ENCODE measurements around the gene SRPK1.
A peak's percentile ranks its signal among the peaks of the same experiment; 100 is the strongest.

The SRPK1 gene

DNA sequence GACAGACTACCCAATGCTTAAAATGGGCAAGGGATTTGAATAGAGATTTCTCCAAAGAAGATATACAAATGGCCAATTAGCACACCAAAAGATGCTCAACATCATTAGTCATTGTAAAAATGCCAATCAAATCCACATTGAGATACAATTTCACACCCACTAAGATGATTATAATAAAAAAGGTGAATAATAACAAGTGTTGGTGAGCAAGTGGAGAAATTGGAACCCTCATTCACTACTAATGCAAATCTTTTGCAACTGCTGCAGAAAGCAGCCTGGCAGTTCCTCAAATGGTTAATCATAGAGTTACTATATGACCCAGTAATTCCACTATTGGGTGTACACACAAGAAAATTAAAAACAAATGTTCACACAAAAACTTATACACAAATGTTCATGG is 103.4 kb downstream of the SRPK1 start:
- DNase-seq (ENCODE audit: low read depth in 2 of 2) = no peak

DNA sequence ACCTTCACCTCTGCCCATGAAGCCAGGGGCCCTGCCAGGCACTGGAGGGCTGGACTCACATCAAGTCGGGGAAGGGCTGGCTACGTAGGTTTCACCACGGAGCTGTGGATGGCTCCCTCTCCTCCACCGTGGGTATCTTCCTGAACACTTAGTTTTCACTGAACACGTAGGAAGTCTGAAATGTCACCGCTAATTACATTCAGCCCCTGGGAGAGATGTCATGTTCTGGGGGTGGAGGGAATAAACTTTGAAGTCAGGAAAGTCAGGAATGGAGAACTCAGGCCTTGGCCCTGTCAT is 109.3 kb downstream of the SRPK1 start:
- no peak for DNase-seq (ENCODE audit: low read depth in 2 of 2)

DNA sequence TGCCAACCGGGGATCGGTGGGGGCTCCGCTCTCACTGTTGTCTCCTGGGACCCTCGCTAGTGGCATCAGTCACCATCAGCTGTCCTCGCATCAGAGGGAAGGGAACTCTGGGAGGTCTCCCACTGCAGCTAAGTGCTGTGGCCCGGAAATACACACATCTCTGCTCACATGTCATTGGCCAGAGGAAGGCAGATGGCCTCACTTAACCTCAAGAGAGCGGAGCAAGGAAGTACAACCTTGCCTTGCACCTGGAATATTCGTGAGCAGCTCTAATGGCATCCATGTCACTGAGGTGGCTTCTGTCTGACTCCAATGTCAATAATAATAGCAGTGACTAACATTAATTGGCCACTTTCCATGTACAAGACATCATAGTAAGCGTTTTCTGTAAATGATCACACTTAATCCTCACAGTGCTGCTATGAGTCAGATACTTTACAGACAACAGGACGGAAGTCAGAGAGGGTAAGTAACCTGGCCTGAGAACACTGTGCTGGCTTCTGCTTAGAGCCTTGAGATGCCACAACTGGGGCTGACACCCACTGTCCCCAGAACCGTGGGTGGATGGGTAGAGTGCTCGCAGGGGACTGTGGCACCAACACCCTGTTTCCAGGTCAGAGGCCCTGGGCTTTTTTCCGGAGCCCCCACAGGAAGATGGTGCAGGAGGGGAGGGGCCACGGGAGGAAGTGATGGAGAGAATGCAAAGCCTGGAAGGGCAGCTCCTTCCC is 109.8 kb downstream of the SRPK1 start:
- DNase-seq (ENCODE audit: low read depth in 2 of 2) = peak in 1 of 2 experiments; percentile 17

DNA sequence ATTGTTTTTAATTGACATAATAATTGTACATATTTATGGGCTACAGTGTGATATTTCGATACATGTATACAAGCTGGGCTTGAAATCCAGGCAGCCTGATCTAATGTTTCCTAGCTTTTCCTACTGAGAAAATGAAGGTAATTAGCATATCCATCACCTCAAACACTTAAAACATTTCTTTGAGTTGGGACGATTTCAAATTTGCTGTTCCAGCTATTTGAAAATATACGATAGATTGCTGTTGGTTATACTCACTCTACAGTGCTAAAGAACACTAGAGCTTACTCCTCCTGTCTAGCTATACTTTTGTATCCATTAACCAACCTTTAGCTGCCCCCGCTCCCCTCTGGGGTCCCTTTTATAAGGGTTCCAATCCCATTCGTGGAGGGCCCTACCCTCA is 111.1 kb downstream of the SRPK1 start:
- DNase-seq (ENCODE audit: low read depth in 2 of 2) = no peak

DNA sequence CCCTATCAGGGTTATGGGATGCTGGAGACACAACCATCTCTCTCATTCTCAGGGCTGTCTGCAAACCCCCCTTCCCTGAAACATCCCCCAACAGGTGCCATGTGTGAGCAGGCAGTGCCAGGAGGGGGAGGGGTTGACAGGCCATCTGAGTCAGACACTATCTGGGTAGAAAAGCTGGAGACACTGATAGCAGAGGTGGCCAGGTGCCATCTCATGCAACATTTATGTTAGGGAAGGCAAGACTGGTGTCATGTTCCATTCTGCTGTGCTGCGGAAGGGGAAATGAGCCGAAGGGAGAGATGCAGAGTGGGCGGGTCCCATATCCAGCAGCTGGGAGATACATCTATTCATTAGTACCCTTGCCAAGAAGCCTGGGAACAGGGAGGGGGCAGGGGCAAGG is 112.2 kb downstream of the SRPK1 start:
- no peak for DNase-seq (ENCODE audit: low read depth in 2 of 2)

DNA sequence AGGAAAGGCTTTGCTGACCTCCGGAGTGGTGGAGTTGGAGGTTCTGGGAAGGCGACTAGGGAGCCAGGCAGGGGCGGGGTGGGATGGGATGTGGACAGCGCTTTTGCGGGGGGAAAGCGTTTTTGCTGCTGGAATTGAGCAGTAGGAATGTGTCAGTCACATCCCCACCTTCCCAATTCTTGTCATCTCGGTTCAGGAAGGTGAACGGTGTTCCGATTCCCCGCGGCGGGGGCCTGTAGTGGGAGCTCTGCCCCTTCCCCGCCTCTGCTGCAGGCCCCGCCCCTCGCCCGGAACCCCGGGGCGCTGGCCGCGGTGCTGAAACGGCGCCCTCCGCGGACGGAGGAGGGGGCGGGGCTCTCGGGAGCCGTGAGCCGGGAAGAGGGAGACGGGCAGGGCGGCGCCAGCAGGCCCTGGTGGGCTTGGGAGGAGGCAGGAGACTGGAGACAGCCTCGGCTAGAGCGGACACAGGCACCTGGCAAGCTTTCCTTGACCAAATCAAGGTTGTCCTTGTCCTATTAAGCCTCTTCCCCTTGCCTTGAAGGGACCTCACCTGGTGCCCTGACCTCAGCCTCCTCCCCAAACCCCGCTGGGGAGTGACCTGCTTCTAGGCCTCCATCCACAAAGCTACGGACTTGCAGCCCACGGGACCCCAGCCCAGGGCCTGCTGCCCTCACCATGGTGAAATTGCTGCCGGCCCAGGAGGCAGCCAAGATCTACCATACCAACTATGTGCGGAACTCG is 115.7 kb downstream of the SRPK1 start, which contains the start of gene LHFPL5:
LHFPL5 (plus strand) TSS at position 357 of the 741 bp plus-strand sequence; CDS start at position 676, 319 bp downstream.
- DNase-seq (ENCODE audit: low read depth in 2 of 2) = no peak

DNA sequence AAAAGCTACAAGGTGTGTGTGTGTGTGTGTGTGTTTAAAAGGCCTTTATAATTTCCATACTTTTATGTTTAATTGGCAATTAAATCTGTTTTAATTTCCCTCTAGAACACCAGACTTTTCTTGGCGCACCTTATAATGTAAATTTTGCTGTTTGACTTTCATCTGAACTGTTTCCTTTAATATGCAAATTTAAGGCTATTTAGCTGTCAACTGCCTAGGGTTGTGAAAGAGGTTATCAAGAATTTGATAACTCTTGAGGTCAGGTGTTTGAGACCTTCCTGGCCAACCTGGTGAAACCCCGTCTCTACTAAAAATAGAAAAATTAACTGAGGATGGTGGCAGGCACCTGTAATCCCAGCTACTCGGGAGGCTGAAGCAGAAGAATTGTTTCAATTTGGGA is 119.8 kb downstream of the SRPK1 start:
- no peak for DNase-seq (ENCODE audit: low read depth in 2 of 2)

DNA sequence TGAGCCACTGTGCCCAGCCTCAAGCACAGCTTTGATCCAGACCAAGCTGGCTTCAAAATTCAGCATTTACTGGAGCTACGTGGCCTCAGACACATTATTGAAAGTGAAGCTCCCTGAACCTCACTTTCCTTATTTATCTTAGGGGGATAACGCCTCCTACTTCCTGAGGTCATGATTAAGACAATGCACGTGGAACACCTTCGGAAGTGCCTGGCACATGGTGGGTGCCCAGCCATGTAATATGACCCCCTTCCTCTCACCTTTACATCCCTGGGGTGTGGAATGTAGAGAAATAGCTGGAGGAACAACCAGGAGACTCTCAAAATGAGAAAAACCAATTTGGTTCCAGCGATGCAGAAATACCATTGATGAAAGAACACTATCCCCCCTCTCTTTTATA is 122.2 kb downstream of the SRPK1 start:
- DNase-seq (ENCODE audit: low read depth in 2 of 2) = no peak

DNA sequence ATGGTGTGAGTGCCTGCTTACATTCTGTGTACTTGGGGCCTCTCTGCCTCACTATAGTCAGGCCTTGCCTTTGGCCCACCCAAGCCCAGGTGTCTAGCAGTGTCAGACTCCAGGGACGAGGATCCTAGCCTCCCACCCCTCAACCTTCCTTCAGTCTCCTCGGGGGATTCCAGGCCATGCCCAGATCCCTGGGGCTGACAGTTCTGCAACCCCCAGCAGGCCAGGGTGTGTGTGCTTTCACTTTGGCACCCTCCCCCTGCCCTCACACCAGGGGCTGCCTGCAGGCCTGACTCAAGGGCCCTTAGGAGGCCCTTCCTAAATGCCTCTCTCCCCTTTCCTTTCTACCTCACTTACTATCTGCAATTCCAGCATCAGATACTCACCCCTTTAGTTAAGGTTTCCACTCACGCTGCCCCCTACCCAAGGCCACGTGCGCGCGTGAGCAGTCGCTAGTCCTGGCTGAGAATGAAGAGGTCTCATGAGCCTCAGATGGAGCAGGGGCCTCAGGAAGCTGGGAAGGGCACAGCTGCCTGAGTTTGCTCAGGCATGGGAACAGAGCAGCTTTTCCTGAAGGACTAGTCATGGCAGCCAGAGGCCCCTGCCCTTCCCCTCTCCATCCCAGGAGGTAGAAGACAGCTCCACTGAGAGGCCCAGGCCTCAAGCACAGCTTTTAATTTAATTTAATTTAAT is 122.9 kb downstream of the SRPK1 start:
- no peak for DNase-seq (ENCODE audit: low read depth in 2 of 2)

DNA sequence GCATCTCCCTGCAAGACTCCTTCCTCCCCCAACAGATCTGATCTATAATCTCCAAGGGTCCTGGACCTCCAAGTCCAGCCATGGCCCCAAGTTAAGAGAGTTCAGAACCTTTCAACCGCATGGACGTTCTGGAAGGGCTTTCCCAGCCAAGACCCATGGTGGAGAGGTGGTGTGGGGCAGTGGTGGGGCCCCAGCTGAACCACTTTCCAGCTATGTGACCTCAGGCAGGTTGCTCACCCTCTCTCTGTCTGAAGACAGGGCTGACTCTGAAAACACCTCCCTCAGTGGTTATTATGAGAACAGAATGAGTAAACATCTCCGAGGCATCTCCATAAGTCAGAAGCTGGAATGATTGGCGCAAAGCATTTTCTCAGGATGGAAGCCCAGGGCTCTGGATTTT is 124.7 kb downstream of the SRPK1 start:
- no peak for DNase-seq (ENCODE audit: low read depth in 2 of 2)

DNA sequence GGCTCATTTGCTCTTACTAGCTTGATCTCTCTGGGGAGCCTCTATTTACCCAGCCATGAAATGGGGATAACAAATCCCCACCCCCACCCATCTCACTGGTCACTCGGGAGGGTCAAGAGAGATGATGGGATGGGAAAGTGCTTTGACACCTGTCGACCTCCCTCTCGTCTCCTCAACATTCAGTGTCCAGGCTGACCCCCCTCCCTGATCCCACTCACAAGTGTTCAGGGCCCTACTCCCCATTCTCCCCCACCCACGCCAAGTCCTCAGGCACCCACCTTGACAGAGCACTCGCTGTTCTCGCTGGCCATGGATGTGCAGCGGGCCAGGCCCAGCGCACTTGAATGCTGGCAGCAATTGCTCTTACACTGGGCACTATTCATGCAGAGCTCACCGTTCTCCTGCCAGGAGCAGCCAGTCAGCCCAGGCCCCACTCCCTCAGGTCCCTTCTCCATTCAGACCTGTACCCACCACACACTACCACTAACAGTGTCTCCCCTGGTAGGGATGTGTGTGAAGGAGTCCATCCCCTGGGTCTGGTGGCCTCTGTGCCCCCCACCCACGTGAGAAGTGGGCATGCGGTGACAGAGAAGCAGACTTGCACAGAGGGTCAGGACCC is 125.3 kb downstream of the SRPK1 start:
- no peak for DNase-seq (ENCODE audit: low read depth in 2 of 2)

DNA sequence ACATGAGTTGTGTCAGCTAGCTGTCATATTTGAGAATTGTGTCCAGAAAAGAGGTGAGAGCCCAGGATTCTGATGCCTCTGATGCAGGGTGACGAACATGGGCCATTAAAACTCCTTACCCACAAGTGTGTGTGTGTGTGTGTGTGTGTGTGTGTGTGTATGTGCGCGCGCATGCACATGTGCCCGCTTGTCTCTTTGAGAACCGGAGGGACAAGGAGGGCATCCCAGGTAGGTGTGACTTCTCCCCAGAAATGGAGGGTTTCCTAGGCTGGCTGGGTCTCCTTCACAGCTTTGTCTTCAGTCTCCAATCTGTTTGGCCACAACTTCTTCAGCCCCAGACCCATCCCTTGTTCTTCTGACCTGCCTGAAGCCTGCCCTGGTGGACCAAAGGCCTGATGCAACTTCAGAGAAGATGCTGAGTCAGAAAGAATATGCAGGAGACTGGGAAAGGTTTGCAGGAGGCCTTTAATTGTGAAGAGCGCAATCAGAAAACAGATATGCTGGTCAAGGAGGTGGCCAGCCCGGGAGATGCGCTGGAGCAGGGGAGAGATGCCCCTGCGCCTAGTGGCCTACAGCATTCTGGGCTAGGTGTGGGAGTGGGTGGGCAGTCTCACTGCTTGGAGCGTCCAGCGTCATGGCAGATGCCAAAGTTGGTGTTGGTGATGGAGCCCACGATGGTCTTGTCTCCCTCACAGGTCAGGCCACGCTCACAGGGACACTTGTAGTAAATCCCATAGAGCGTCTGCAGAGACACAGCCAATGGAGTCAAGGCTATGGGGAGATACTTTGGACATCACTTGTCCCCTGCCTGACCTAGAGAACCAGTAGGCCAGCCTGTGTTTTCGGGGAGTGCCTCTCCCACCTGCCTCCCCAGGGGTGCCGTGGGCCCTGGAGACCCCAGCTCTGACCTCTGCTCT is 126.1 kb downstream of the SRPK1 start:
- DNase-seq (ENCODE audit: low read depth in 2 of 2) = no peak

DNA sequence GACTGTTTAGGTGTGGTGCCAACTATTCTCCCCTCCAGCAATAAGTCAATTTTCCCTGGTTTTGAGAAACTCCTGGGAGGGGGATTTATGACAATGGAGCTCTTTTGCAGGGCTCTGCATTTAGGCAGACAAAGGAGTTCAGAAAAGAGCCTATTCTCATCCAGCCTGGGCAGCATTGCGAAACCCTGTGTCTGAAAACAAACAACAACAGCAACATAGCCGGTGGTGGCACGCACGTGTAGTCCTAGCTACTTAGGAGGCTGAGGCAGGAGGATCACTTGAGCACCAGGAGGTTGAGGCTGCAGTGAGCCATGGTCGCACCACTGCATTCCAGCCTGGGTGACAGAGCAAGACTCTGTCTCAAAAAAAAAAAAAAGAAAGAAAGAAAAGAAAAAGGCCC is 130.2 kb downstream of the SRPK1 start:
- no peak for DNase-seq (ENCODE audit: low read depth in 2 of 2)

DNA sequence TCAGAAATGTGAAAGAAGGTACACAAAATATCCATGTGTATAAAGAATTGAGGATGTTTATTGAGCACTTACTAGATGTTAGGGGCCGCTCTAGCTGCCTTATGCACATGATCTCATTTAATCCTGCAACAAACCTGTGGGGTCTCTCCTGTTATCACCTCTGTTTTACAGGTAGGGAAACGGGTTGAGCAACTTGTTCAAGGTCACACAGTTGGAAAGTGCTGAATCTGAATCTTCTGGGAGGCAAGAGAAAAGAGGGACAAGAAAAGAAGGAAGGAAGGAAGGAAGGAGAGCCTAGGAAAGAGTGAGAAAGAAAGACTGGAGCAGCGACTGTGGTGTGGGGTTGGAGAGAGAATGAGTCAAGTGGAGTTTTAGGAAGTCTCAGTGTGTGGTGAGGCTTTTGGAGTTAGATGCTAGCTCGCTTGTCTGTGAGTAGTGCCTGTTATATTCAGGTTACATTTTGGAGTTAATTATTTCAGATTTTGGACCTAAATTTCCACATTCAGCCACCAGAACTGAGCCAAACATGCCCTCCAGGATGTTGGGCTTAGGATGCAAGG is 132.4 kb downstream of the SRPK1 start:
- no peak for DNase-seq (ENCODE audit: low read depth in 2 of 2)

DNA sequence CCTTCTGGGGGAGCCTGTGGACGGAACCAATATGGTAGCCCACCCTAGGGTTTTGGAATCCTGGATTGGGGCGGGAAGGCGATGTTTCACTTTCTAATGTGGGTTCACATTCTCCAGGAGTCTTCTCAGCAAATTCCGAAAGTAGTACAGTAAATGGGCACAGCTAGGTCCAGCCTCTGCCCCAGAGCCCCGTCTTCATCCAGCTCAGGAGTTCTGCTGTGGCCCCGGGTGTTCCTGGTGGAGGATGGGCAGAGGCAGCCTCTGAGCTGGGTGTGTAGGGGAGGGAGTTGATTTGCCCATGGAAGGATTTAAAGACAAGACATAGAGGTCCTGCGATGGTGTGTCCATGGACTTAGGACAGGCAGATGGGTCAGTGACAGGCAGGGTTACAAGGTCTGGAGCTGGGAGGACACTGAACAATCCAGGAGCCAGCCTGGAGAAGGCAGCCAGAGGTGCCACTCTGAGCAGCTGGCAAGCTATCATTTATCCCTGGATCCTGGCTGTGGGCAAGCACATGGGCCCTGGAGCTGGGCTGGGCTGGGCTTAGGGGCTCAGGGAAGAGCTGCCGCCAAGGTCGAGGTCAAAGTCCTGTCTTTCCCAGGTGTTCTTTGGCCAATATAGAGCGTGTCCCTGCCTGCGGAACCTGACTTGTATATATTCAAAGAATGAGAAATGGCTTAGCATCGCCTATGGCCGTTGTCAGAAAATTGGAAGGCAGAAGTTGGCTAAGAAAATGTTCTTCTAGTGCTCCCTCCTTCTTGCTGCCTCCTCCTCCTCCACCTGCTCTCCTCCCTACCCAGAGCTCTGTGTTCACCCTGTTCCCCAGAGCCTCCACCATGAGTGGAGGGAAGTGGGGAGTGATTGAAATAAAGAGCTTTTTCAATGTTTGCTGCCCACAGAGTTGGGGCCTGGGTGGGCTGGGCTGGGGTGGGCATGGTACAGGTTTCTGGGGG is 133.4 kb downstream of the SRPK1 start:
- no peak for DNase-seq (ENCODE audit: low read depth in 2 of 2)

DNA sequence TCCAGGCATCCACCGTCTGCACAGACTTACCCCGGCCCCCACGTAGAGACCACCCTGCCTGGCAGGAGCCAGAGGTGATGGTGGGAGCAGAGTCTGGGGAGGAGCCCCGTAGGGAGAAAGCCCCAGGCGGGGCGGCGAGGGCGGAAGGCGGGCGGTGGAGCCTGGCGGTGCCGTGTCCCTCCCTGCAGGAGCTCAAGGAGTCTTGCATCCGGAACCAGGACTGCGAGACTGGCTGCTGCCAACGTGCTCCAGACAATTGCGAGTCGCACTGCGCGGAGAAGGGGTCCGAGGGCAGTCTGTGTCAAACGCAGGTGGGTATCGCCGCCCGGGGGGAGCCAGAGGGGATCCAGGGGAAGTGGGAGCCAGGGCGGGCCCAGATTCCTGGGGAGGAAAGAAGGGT is 134.1 kb downstream of the SRPK1 start:
- DNase-seq (ENCODE audit: low read depth in 2 of 2) = no peak

DNA sequence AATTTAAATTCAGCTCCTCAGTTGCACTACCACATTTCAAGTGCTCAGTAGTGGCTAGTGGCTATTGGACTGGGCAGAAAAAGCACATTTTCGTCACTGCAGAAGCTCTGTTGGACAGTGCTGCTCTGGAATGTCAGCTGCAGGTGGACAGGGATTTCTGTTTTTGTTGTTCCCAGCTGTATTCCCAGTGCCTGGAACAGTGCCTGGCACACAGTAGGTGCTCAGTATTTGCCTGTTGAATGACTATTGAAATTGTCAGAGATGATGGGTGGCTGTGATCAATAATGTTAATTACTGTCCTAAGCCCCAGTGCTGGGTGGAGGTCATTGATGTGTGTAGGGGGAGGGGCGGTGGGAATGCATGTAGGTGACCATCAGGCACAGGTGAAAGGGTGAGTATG is 134.6 kb downstream of the SRPK1 start:
- no peak for DNase-seq (ENCODE audit: low read depth in 2 of 2)

DNA sequence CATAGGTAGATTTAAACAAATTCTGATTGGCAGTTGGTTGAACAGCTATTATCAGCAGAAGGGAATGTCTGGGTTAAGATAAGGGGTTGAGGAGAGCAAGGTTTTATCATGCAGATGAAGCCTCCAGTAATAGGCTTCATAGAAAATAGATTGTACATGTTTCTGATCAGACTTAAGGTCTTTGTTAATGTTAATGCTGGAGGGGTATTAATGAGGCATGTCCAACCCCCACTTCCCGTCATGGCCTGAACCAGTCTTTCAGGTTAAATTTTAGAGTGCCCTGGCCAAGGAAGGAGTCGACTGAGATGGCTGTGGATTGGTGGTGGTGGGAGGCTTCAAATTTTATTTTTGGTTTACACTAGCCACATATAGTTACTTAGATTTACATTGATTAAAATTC is 136.7 kb downstream of the SRPK1 start:
- no peak for DNase-seq (ENCODE audit: low read depth in 2 of 2)

Measured in fibroblast of skin of left biceps (primary cell).